B cell (primary cell): ENCODE measurements around the gene MT1A. TPM values are rescaled to one million over a fixed set of nuclear protein-coding genes. Genes with fewer than 3 reads are reported as not detected.
A peak's percentile ranks its signal among the peaks of the same experiment; 100 is the strongest.

ENCODE experiments used
- ATAC-seq: fragments of 200-7000 bp; cut with Tn5 transposase; one replicate; pipeline ENCODE4 v1.10.0; 2021; ENCODE audit warnings: low read depth, mild to moderate bottlenecking, moderate number of reproducible peaks, moderate library complexity
- CTCF ChIA-PET: fragments of 350-600 bp; sonication (Branson Sonifier 250); formaldehyde crosslinking; loops from one replicate; lab custom pipeline; 2021; ENCODE audit warnings: antibody characterized with exemption, inconsistent platforms; lab: Charles Lee
- POLR2A ChIA-PET: fragments of 350-600 bp; sonication (Branson Sonifier 250); formaldehyde crosslinking; loops from one replicate; lab custom pipeline; 2021; ENCODE audit warnings: antibody characterized with exemption; lab: Charles Lee
- DNase-seq: peaks from one replicate; pipeline ENCODE4 v3.0.0; 2013
- H2AFZ ChIP-seq: 2 replicates; pipeline ENCODE4 v1.6.1; 2012; ENCODE audit warnings: mild to moderate bottlenecking, low read depth, low read length; ENCODE audit not compliant: insufficient read depth, poor library complexity, severe bottlenecking
- H3K27ac ChIP-seq, 2 donors: 1 replicate in 1 of 2; 2 replicates in 1 of 2; pipeline ENCODE4 v1.5.1; 2012 to 2013; ENCODE audit warnings: low read length in 2 of 2, mild to moderate bottlenecking in 2 of 2, moderate library complexity in 1 of 2
- H3K27me3 ChIP-seq, 4 experiments: fragments of 200-600 bp in 1 of 4; sonication (generic) in 1 of 4; replicated peaks in 1 of 4; 1 replicate in 2 of 4; 2 replicates in 2 of 4; pipeline versions ENCODE4 v1.6.1 to v1.7.0; 2013 to 2016; ENCODE audit warnings: low read length in 3 of 4, mild to moderate bottlenecking in 2 of 4, mixed read lengths in 1 of 4, moderate library complexity in 1 of 4; ENCODE audit not compliant: insufficient read depth in 4 of 4, control insufficient read depth in 3 of 4; ENCODE audit errors: control extremely low read depth in 1 of 4
- H3K36me3 ChIP-seq, 2 experiments: replicated peaks in 1 of 2; 1 replicate in 1 of 2; 2 replicates in 1 of 2; pipeline versions ENCODE4 v1.6.1 to v1.7.1; 2013; ENCODE audit warnings: low read length in 1 of 2; ENCODE audit not compliant: insufficient read depth in 2 of 2, control insufficient read depth in 1 of 2; ENCODE audit errors: control extremely low read depth in 1 of 2, extremely low read depth in 1 of 2
- H3K4me1 ChIP-seq, 2 donors: fragments of 200-600 bp in 1 of 2; sonication (generic) in 1 of 2; 1 replicate in 1 of 2; 2 replicates in 1 of 2; pipeline versions ENCODE4 v1.5.1 to v1.6.1; 2013 to 2017; ENCODE audit warnings: low read length in 2 of 2; ENCODE audit not compliant: control insufficient read depth in 2 of 2, insufficient read depth in 2 of 2
- H3K4me2 ChIP-seq: replicated peaks from 2 replicates; pipeline ENCODE3; 2012; ENCODE audit warnings: mild to moderate bottlenecking, low read depth, low read length; ENCODE audit not compliant: poor library complexity, severe bottlenecking
- H3K4me3 ChIP-seq, 5 experiments: fragments of 200-600 bp in 1 of 5; sonication (generic) in 1 of 5; 1 replicate in 3 of 5; 2 replicates in 2 of 5; pipeline versions ENCODE4 v1.5.1 to v1.7.0; 2011 to 2016; ENCODE audit warnings: low read length in 4 of 5, mild to moderate bottlenecking in 4 of 5, low read depth in 2 of 5, control low read depth in 1 of 5, moderate library complexity in 1 of 5; ENCODE audit not compliant: insufficient read depth in 1 of 5; ENCODE audit errors: control extremely low read depth in 1 of 5, extremely low read depth in 1 of 5
- H3K79me2 ChIP-seq: fragments of 200-600 bp; sonication (generic); one replicate; pipeline ENCODE4 v1.6.0; 2016; ENCODE audit warnings: low read length; ENCODE audit not compliant: control insufficient read depth, insufficient read depth
- H3K9ac ChIP-seq: fragments of 200-600 bp; sonication (generic); 2 replicates; pipeline ENCODE4 v1.6.1; 2017; ENCODE audit warnings: mild to moderate bottlenecking, low read length, moderate library complexity
- H3K9me3 ChIP-seq, 3 donors: one replicate each; pipeline versions ENCODE4 v1.6.1 to v1.7.1; 2013; ENCODE audit warnings: low read length in 2 of 3; ENCODE audit not compliant: control insufficient read depth in 2 of 3, insufficient read depth in 1 of 3; ENCODE audit errors: control extremely low read depth in 1 of 3
- H4K20me1 ChIP-seq: 2 replicates; pipeline ENCODE4 v1.6.0; 2012; ENCODE audit warnings: mild to moderate bottlenecking, low read length; ENCODE audit not compliant: insufficient read depth, control insufficient read depth, poor library complexity, severe bottlenecking
- H3K27ac Mint-ChIP-seq: one replicate; pipeline ENCODE4 v1.8.0; 2021; ENCODE audit warnings: mixed read lengths
- H3K27me3 Mint-ChIP-seq: one replicate; pipeline ENCODE4 v1.8.0; 2021; ENCODE audit warnings: mixed read lengths
- H3K4me1 Mint-ChIP-seq: one replicate; pipeline ENCODE4 v1.8.0; 2021; ENCODE audit warnings: mixed read lengths
- H3K4me3 Mint-ChIP-seq: one replicate; pipeline ENCODE4 v1.8.0; 2021; ENCODE audit warnings: mixed read lengths
- H3K9me3 Mint-ChIP-seq: one replicate; pipeline ENCODE4 v1.8.0; 2022; ENCODE audit warnings: mixed read lengths; ENCODE audit not compliant: insufficient read depth
- CTCF ChIP-seq: fragments of 200-600 bp; IDR thresholded peaks from one replicate; pipeline ENCODE4 v1.8.0; 2022; ENCODE audit warnings: antibody characterized with exemption, mild to moderate bottlenecking
- WGBS: methylation state at CpG from one replicate; pipeline ENCODE4 v1.1.5; 2013; ENCODE audit warnings: missing lambda C conversion rate; ENCODE audit not compliant: insufficient coverage; 5-methylcytosine and 5-hydroxymethylcytosine counted together
- intact Hi-C: fragments of 100-400 bp; cut with micrococcal nuclease; formaldehyde crosslinking; loops from one replicate; pipeline ENCODE4 v1.10.0; 2022
- polyA plus RNA-seq: library from polyadenylated mRNA; depleted of rRNA; stranded (reverse); fragments of >200 nt; gene quantifications from 2 replicates; pipeline ENCODE4 v1.2.3, GENCODE V29; 2012
- total RNA-seq, 2 donors: library from RNA; stranded (reverse); fragments of 120-200 nt in 1 of 2; gene quantifications; 1 replicate in 1 of 2; 2 replicates in 1 of 2; pipeline versions ENCODE4 v1.2.3 to v1.2.4, GENCODE V29; 2013 to 2022

MT1A gene
- total and polyA plus RNA-seq, 2 donors (not counting 1 experiment from before 2014, with no cell fraction given) = not detected

DNA sequence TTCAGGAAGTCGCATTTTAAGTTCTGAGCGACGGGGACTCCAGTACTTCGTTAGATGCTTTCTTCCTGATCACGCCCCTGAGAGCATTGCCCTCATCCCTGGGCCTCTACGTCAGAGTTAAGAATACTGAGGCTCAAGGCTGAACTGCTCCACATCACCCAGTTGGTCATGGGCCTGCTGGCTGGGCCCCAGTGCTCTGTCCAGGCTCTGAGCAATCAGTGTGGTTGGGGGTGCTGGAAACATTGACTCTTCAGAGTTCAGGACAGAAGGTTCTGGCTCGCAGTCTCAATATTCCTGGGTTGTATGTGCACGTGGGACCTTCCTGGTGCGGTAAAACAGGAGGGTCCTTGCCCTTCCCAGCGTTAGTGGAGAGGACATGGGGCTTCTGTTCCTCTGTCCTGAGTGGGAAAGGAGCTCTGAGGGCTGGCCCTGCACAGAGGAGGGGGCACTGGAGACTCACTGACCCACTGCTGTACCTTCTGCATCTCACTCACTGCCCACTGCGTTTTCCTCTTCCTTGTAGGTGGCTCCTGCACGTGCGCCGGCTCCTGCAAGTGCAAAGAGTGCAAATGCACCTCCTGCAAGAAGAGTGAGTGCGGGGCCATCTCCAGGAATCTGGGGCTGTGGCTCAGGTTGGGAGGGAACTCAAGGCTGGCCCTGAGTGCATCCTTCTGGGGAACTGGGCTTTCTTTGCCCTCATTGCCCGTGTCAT, 12.4 kb upstream of the MT1A start:
- H3K4me3 Mint-ChIP-seq = peak overlapping the region; percentile 78

More for the DNA sequence above, 12.4 kb upstream of the MT1A start:
- Mint-ChIP-seq H3K27me3 (peaks cover 40% of the 10 kb centered on the region), H3K27ac (no peak overlapping the region), H3K9me3 (no peaks in the 10 kb centered on the region), H3K4me1 (peaks cover 26% of the 10 kb centered on the region)
- H3K79me2 ChIP-seq = no peaks in the 10 kb centered on the region
- intact Hi-C loops = no loop called here
- peak overlapping the region in 3 of 5 experiments; percentile 19 to 44 (median 41) for H3K4me3 ChIP-seq
- DNase-seq = no peak
- H4K20me1 ChIP-seq = no peaks in the 10 kb centered on the region
- ChIA-PET POLR2A (interaction anchor here (0.7 kb wide), 2 partner anchors 16 to 31 kb away, joined by 3 to 5 read pairs; no protein-coding TSS in a partner anchor), CTCF (interaction anchor here (0.6 kb wide), 1 partner anchor 543 kb away, joined by 3 read pairs; no protein-coding TSS in a partner anchor)
- no peaks in the 10 kb centered on the region for H3K9me3 ChIP-seq
- no peaks in the 10 kb centered on the region for H3K36me3 ChIP-seq
- TF ChIP-seq CTCF = no peak
- peak overlapping the region; percentile 55 for H2AFZ ChIP-seq
- WGBS = 13% methylated on average over 10 of the region's 16 CpGs
- ATAC-seq = no peak
- H3K27me3 ChIP-seq = peaks cover 0 to 31% (median 16%) of the 10 kb centered on the region in 4 experiments
- H3K27ac ChIP-seq = no peak overlapping the region
- peaks cover 22 to 26% of the 10 kb centered on the region in 2 donors for H3K4me1 ChIP-seq
- H3K4me2 ChIP-seq = peak overlapping the region; percentile 70
- no peak overlapping the region for H3K9ac ChIP-seq
